NCI-H2171 (cell line): Measurements from ENCODE around the gene MIOX.
A peak's percentile ranks its signal among the peaks of the same experiment; 100 is the strongest.
"Not testable (repeated sequence)": the region's sequence is repeated elsewhere in the genome, so short reads cannot be mapped to it uniquely, and the experiment has no call there.

Experiments
- DNase-seq: peaks from one replicate; lab custom pipeline; 2025; lab: John Stamatoyannopoulos, UW

Gene MIOX

DNA sequence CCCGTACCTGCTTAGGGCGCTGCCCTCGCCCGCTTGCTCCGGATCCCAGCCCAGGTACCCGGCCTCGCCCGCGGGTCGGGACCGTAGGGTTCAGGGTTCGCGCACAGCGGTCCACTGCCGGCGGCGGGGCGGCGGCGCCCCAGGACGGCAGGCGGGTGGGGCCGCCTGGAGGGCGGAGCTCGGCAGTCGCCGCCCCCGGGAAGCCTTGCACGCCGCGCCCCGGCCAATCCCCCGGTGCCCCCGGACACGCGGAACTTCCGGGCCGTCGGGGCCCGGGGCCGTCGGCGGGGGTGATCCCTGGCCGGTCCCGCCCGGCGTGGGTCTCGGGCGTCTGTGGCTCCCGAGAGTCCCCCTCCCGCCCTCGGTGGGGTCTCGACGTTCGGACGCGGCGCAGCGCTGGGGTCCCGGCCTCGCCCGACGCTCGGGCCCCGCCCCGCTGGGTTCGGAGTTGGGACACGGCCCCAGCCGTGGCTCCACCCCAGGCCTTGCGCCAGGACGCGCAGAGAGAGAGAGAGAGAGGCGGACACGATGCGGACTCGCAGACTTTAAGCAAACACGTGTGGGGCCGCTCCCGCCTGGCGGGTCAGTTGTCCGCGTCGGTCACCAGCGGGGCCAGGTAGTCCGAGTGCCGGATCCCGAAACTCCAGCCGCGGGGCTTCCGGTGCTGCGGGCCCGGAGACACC, 43.4 kb downstream of the MIOX start, which contains the start of gene TYMP:
TYMP (minus strand) TSS at position 116 of the 683 bp plus-strand sequence. CDS start 303 bp downstream, outside the sequence.
- DNase-seq: no peak

DNA sequence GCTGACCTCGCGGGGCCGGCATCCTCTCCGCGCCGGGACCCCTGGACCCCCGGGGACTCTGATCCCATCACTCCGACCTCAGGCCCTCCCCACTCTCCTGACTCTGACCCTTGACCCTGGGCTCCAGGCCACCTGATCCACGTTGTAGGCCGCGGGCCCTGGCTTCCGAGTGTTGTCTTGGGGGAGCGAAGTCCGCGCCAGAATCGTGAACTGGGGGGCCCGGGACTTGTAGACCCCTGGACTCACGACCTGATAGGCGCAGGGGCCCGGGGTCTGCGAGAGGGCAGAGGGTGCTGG, 43.9 kb downstream of the MIOX start:
- no peak for DNase-seq

DNA sequence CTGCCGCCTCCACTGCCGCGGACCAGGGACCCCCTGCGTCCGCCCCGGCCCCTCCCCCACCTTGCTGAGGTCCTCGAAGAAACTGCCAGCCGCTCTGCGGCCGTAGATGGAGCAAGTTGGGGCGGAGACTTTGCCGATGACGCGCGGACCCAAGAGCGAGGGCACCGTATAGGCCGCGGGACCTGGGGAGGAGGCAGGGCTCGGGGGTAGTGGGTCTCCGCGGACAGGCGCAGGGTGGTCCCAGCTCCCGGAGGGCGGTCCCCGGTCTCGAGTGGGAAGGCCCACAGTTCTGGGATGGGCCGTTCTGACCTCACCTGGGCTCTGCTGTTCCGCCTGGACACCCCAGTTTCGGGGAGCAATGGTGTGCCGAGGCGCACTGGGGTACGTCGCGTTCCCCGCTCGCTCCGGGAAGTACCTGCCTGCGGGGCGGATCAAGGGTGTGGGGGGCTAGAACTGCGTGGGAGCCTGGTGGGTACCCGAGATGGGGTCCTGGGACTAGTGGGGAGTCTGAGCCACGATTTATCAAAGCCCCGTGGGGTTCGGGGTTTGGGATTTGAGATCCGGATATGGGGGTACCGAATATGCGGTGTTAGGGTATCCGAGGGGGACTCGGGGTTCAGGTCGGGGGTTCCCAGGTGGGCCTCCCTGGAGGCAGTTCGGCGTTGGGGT, 44.4 kb downstream of the MIOX start:
- DNase-seq: peak; percentile 27

DNA sequence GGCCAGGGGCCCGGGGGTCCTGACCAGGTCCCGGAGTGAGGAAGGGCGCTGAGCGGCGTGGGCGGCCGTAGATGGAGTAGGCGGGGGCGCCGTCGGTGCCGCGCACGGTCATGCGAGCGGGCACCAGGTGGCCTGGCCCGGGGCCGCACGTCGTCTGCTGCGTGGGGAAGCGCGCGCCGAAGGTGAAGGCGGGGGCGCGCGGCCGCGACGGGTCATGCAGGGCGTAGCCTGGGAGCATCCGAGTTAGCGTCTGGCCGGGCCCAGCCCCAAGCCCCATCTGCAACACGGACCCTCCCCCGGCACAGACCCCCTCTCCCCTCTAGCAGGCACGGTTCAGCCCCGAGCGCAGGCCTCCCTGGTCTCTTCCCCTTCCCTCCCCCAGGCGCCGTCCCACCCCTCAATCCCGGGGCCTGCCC, 44.9 kb downstream of the MIOX start:
- DNase-seq: no peak

DNA sequence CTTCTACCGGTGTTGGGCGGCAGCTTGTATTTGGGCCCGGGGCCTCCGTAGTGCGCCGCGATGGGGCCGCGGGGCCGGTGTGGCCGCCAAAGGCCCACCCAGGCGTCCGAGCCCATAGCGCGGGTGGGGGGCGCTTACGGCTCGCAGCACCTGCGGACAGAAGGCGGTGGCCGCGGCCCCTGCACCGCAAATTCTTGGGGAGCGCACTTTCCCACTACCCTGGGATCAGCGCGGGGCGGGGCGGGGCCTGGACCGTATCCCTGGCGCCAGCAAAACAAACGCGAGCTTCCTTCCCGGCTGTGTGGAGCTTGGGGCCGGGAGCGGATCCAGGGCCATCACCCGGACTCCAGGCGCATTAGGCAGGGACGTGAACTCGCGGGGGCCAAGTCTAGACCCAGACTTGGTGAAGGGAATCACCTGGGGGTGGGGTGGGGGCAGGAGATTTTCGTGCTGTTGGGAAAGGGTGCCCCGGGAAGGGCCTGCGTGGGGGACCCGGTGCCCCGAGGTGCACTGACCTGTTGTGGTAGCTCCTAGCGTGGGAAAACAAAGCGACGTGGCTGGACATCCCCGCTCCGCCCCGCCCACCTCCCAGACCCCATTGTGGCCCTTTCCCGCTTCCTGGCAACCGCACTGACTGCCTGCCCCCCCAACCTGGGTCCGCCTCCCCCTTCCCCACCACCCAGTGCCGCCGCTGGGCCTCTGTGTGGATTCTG, 45.5 kb downstream of the MIOX start:
- DNase-seq: peak; percentile 20

DNA sequence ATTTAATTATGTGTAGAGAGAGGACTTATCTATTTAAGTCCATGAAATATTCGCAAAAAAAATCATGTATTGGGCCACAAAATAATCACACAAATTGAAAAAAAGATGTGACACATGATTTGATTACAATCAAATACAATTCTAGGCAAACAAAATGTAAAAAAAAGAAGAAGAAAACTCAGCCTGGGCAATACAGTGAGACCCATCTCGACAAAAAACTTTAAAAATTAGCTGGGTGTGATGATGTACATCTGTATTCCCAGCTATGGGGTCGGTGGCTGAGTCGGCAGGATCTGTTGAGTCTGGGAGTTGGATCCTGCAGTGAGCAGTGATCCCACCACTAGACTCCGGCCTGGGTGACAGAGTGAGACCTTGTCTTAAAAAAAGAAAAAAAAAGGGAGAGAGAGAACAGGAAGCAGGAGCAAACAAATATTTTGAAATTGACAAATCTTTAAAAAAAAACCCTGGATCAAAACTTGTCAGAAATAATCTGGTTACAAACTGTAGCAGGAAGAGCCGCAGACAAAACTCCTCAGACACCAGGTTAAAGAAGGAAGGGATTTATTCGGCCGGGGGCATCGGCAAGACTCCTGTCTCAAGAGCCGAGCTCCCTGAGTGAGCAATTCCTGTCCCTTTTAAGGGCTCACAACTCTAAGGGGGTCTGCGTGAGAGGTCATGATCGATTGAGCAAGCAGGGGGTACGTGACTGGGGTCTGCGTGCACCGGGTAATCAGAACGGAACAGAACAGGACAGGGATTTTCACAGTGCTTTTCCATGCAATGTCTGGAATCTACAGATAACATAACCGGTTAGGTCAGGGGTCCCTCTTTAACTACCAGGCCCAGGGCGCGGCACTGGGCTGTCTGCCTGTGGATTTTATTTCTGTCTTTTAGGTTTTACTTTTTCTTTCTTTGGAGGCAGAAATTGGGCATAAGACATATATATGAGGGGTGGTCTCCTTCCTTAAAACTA, 46.5 kb downstream of the MIOX start:
- no peak for DNase-seq

DNA sequence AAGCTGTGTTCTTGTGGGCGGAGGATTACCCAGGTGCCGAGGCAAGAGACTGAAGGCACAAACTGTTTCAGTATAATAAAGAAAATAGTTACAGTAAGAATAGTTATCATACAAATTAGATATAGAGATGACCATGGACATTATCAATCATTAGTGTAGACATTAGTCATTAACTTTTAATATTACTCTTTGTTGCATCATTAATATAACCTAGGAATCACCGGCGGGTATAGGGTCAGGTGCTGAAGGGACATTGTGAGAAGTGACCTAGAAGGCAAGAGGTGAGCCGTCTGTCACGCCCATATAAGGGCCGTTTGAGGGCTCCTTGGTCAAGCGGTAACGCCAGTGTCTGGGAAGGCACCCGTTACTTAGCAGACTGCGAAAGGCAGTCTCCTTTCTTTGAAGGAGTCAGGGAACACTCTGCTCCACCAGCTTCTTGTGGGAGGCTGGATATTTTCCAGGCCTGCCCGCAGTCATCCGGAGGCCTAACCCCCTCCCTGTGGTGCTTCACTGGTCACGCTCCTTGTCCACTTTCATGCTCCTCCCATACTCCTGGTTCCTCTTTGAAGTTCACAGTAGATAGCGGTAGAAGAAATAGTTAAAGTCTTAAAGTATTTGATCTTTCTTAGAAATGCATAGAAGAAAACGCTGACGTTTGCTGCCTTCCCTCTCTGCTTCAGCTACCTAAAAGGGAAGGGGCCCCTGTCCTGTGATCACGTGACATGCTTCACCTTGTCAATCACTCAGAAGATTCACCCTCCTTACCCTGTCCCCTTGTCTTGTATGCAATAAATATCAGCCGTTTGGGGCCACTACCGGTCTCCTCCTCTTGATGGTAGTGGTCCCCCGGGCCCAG, 47.4 kb downstream of the MIOX start:
- DNase-seq: not testable (repeated sequence)

DNA sequence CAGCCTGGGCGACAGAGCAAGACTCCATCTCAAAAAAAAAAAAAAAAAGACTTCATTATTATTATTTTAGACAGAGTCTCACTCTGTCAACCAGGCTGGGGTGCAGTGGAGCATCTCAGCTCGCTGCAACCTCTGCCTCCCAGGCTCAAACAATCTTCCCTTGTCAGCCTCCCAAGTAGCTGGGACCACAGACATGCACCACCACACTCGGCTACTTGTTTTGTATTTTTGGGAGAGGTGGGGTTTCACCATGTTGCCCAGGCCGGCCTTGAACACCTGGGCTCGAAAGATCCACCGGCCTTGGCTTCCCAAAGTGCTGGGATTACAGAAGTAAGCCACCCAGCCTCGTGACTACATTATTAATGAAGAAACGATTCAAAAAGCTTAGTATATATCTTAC, 48.5 kb downstream of the MIOX start:
- no peak for DNase-seq

DNA sequence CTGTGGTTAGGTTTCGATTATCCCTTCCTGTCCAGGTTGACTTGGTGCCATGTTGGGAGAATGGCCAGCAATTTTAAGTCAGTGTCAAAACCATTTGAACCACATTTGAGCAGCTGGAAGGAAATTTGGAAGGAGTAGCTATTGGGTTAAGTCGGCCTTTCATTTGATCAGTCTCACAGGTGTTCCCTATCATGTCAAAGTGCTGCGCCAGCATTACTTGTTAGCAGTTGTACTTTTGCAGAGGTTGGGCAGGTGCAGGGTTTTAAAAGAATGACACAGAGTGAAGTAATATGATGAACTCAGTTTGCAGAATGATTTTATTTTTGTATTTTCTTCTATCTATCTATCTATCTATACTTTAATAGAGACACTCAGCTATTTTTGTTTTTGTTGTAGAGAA, 49.6 kb downstream of the MIOX start:
- DNase-seq: no peak

DNA sequence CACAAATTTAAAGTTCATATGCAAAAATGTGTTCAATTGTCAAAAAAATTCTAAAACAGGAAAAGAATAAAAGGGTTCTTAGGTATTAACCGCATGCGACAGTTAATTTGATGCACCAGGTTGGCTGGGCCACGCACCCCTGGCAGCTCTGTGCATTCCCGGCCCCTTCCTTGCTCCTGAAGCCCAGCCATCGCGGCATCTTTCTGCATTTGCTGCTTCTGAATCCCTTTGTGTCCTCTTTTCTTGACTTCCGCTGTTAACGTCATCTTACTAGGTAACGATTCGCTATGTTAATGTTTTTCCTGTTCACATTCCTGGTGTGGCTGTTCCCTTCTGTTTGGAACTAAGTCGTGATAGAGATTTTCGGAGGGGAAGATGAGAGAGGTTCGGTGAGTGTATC, 51.1 kb downstream of the MIOX start:
- no peak for DNase-seq
